Measurements from ENCODE around the gene UGT1A4. TPM values are rescaled to one million over a fixed set of nuclear protein-coding genes. Genes with fewer than 3 reads are reported as not detected.
"Not testable (repeated sequence)": the region's sequence is repeated elsewhere in the genome, so short reads cannot be mapped to it uniquely, and the experiment has no call there.

UGT1A4 gene
- total RNA-seq, 2 experiments from 2014 or later, result not detected

DNA sequence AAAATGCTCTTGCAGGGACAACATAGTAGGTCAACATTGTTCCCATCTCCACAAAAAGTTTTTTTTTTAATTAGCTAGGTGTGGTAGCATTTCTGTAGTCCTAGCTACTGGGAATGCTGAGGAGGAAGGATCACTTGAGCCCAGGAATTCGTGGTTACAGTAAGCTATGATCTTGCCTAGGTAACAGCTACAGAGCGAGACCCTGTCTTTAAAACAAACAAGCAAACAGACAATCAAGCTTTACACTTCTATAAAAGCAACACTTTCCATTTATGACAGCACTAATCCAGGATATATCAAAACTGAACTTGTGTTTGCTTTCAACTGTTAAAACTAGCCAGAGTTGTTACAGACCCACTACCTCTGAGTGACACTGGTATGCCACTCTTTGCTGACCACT, 22.3 kb downstream of the UGT1A4 start:
- Mint-ChIP-seq H3K9me3 (no peaks in the 10 kb centered on the region), H3K36me3 (ENCODE audit: low read depth) (no peaks in the 10 kb centered on the region), H3K27ac (no peak overlapping the region), H3K4me3 (no peak overlapping the region), H3K4me1 (ENCODE audit: low read depth) (no peaks in the 10 kb centered on the region), H3K27me3 (peaks cover 35% of the 10 kb centered on the region)
- no peaks in the 10 kb centered on the region for H3K36me3 ChIP-seq (ENCODE audit: insufficient read depth, low read length)
- no peak overlapping the region for H3K4me3 ChIP-seq (ENCODE audit: low read length)
- POLR2A ChIA-PET, result interaction anchor here (0.6 kb wide), 1 partner anchor 24 kb away, joined by 4 read pairs; no protein-coding TSS in a partner anchor
- CTCF ChIA-PET, result no interaction called here
- DNase-seq, result no peak
- H3K9me3 ChIP-seq (ENCODE audit: control insufficient read depth in 1 of 2, insufficient read depth in 1 of 2, low read length in 2 of 2), result peaks cover 0 to 7% of the 10 kb centered on the region in 2 experiments
- intact Hi-C loops (cut with DNase I, micrococcal nuclease), result no loop called here
- H3K4me1 ChIP-seq (ENCODE audit: insufficient read depth, low read length), result no peaks in the 10 kb centered on the region
- TF ChIP-seq, protein P1, sequence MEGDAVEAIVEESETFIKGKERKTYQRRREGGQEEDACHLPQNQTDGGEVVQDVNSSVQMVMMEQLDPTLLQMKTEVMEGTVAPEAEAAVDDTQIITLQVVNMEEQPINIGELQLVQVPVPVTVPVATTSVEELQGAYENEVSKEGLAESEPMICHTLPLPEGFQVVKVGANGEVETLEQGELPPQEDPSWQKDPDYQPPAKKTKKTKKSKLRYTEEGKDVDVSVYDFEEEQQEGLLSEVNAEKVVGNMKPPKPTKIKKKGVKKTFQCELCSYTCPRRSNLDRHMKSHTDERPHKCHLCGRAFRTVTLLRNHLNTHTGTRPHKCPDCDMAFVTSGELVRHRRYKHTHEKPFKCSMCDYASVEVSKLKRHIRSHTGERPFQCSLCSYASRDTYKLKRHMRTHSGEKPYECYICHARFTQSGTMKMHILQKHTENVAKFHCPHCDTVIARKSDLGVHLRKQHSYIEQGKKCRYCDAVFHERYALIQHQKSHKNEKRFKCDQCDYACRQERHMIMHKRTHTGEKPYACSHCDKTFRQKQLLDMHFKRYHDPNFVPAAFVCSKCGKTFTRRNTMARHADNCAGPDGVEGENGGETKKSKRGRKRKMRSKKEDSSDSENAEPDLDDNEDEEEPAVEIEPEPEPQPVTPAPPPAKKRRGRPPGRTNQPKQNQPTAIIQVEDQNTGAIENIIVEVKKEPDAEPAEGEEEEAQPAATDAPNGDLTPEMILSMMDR (IDR thresholded peaks at IDR 0.05), result no peak
- no peak overlapping the region for H3K27ac ChIP-seq (ENCODE audit: low read depth in 1 of 2, low read length in 2 of 2)
- ATAC-seq (ENCODE audit: poor library complexity), result no peak
- H3K27me3 ChIP-seq (ENCODE audit: control insufficient read depth in 1 of 2, insufficient read depth in 2 of 2, low read length in 2 of 2), result peaks cover 0 to 6% of the 10 kb centered on the region in 2 experiments

DNA sequence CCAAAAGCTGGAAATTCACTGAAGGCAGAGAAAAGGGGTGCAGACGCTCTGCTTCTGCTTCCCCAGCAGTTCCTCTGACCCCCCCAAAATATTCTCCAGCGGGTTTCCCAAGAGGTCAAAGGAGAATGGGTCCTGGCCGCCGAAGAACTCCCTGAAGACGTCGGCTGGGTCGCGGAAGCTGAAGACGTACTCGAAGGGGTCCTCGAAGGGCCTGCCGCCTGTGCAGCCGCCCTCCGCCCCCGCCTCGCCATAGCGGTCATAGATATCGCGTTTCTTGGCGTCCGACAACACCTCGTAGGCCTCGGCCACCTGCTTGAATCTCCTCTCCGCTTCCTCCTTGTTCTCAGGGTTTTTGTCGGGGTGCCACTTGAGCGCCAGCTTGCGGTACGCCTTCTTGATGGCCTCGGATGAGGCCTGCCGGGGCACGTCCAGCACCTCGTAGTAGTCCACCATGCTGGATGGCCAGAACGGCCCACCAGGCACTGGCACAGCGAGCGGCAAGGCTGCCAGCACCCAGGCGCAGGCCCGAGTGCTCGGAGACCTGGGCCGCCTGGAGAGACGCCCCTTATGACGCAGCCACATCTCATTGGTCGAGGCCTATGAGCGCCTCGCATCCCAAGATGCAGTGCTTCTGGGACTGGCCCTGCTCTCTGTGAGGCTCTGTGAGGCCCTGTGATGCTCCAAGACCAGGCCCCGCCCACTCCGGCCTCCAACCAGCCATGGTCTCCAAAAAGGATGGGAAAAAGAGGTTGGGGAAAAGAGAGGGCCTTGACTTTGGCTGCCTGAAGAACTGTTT, 25.1 kb downstream of the UGT1A4 start:
- POLR2A ChIA-PET, result no interaction called here
- no peaks in the 10 kb centered on the region for H3K36me3 ChIP-seq (ENCODE audit: insufficient read depth, low read length)
- H3K9me3 Mint-ChIP-seq, result no peaks in the 10 kb centered on the region
- H3K36me3 Mint-ChIP-seq (ENCODE audit: low read depth), result no peaks in the 10 kb centered on the region
- no peaks in the 10 kb centered on the region for H3K4me1 Mint-ChIP-seq (ENCODE audit: low read depth)
- intact Hi-C loops (cut with DNase I, micrococcal nuclease), result no loop called here
- no peak overlapping the region for H3K27ac ChIP-seq (ENCODE audit: low read depth in 1 of 2, low read length in 2 of 2)
- H3K27ac Mint-ChIP-seq, result no peak overlapping the region
- H3K27me3 ChIP-seq (ENCODE audit: control insufficient read depth in 1 of 2, insufficient read depth in 2 of 2, low read length in 2 of 2), result peaks cover 0 to 3% of the 10 kb centered on the region in 2 experiments
- DNase-seq, result no peak
- H3K4me1 ChIP-seq (ENCODE audit: insufficient read depth, low read length), result no peaks in the 10 kb centered on the region
- no peak for ATAC-seq (ENCODE audit: poor library complexity)
- TF ChIP-seq, protein P1 (IDR thresholded peaks at IDR 0.05), result no peak
- no peak overlapping the region for H3K4me3 Mint-ChIP-seq
- H3K27me3 Mint-ChIP-seq, result peaks cover 30% of the 10 kb centered on the region
- H3K4me3 ChIP-seq (ENCODE audit: low read length), result no peak overlapping the region
- CTCF ChIA-PET, result no interaction called here
- peaks cover 0 to 7% of the 10 kb centered on the region in 2 experiments for H3K9me3 ChIP-seq (ENCODE audit: control insufficient read depth in 1 of 2, insufficient read depth in 1 of 2, low read length in 2 of 2)

DNA sequence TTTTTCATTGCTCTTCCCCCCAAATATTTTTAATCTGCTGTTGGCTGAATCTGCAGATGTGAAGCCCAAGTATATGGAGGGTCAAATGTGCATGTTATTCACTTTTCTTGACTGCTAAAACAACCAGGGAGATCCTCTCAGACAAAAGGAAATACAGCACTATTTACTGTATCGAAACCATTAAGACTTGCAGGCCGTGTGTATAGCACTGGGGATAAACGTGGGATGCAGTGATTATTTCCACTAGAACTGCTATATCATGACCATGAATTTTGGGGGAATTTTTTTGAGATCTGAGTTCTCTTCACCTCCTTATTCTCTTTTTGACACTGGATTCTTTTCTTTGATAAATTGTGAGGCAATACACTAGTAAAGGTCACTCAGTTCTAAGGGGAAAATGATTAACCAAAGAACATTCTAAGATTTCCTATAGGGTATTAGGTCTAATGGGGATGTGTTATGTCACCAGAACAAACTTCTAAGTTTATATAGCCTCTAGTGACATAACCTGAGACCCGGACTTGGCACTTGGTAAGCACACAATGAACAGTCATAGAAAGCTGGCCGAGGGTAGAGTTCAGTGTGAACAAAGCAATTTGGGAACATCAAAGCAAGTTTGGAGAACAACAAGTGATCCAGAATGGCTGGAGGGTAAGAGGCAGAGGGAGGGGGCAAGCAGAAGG, 26.7 kb downstream of the UGT1A4 start:
- no peaks in the 10 kb centered on the region for H3K9me3 Mint-ChIP-seq
- H3K27me3 Mint-ChIP-seq, result peaks cover 25% of the 10 kb centered on the region
- Histone ChIP-seq H3K4me3 (ENCODE audit: low read length) (no peak overlapping the region), H3K27me3 (ENCODE audit: control insufficient read depth in 1 of 2, insufficient read depth in 2 of 2, low read length in 2 of 2) (peaks cover 0 to 3% of the 10 kb centered on the region in 2 experiments), H3K4me1 (ENCODE audit: insufficient read depth, low read length) (no peaks in the 10 kb centered on the region), H3K9me3 (ENCODE audit: control insufficient read depth in 1 of 2, insufficient read depth in 1 of 2, low read length in 2 of 2) (peaks cover 0 to 7% of the 10 kb centered on the region in 2 experiments), H3K27ac (ENCODE audit: low read depth in 1 of 2, low read length in 2 of 2) (no peak overlapping the region), H3K36me3 (ENCODE audit: insufficient read depth, low read length) (no peaks in the 10 kb centered on the region)
- intact Hi-C loops (cut with DNase I, micrococcal nuclease), result no loop called here
- H3K4me3 Mint-ChIP-seq, result no peak overlapping the region
- no peaks in the 10 kb centered on the region for H3K4me1 Mint-ChIP-seq (ENCODE audit: low read depth)
- DNase-seq (no peak), ATAC-seq (ENCODE audit: poor library complexity) (no peak)
- H3K27ac Mint-ChIP-seq, result no peak overlapping the region
- no peaks in the 10 kb centered on the region for H3K36me3 Mint-ChIP-seq (ENCODE audit: low read depth)
- POLR2A ChIA-PET, result no interaction called here
- CTCF ChIA-PET, result no interaction called here
- TF ChIP-seq, protein P1 (IDR thresholded peaks at IDR 0.05), result no peak

DNA sequence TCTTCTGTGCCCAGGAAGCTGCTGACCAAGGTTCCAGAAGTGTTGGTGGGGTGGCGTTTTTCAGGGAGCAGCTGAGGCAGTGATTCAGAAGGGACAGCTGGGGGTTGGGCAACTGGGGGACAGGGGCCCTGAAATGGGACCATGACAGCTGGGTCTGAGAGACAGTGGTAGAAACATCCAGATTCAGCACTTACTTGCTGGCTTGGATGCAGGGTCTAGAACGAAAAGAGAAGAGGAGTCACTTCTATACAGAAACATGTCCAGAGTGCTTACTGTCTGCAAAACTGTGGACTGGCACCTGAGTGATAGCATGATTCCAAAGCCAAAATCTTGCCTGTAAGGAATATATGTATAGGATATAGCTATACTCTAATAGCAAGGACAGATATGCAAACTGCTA, 27.3 kb downstream of the UGT1A4 start:
- POLR2A ChIA-PET; H3K9me3 Mint-ChIP-seq; H3K27me3 ChIP-seq (ENCODE audit: control insufficient read depth in 1 of 2, insufficient read depth in 2 of 2, low read length in 2 of 2); H3K4me1 Mint-ChIP-seq (ENCODE audit: low read depth); H3K4me3 Mint-ChIP-seq; CTCF ChIA-PET; H3K4me1 ChIP-seq (ENCODE audit: insufficient read depth, low read length); H3K4me3 ChIP-seq (ENCODE audit: low read length); intact Hi-C loops (cut with DNase I, micrococcal nuclease); H3K27ac ChIP-seq (ENCODE audit: low read depth in 1 of 2, low read length in 2 of 2); H3K36me3 ChIP-seq (ENCODE audit: insufficient read depth, low read length); H3K36me3 Mint-ChIP-seq (ENCODE audit: low read depth); DNase-seq; H3K27ac Mint-ChIP-seq; ATAC-seq (ENCODE audit: poor library complexity): not testable (repeated sequence)
- H3K9me3 ChIP-seq (ENCODE audit: control insufficient read depth in 1 of 2, insufficient read depth in 1 of 2, low read length in 2 of 2), result peaks cover 0 to 12% of the 10 kb centered on the region in 2 experiments
- H3K27me3 Mint-ChIP-seq, result peaks cover 22% of the 10 kb centered on the region

Data from CD4-positive, alpha-beta T cell (primary cell).